ENCODE results near the gene CUX1.

Gene CUX1

GRCh38 chr7:102232611-102233286 is 415.3 kb downstream of the CUX1 start:
- DNase-seq = no peak

DNA sequence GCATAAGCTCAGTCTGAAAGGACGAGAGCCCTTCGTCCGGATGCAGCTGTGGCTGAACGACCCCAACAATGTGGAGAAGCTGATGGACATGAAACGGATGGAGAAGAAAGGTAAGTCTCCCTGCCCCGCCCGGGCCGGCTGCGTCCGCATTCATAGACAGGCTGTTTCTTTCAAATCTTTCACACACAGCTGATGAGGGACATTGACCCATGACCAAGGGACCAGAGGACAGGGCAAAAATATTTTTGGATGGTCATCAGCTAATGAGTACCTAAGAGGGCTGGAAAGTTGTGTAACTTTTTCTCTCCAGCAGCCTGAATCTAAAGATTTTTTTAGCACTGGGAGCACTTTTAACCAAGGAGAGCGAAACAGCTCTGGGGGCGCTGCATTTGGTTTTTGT is 416.7 kb downstream of the CUX1 start:
- DNase-seq = no peak

GRCh38 chr7:102234801-102235550 is 417.6 kb downstream of the CUX1 start:
- DNase-seq = no peak

GRCh38 chr7:102236102-102236501 is 418.7 kb downstream of the CUX1 start:
- DNase-seq = no peak

DNA sequence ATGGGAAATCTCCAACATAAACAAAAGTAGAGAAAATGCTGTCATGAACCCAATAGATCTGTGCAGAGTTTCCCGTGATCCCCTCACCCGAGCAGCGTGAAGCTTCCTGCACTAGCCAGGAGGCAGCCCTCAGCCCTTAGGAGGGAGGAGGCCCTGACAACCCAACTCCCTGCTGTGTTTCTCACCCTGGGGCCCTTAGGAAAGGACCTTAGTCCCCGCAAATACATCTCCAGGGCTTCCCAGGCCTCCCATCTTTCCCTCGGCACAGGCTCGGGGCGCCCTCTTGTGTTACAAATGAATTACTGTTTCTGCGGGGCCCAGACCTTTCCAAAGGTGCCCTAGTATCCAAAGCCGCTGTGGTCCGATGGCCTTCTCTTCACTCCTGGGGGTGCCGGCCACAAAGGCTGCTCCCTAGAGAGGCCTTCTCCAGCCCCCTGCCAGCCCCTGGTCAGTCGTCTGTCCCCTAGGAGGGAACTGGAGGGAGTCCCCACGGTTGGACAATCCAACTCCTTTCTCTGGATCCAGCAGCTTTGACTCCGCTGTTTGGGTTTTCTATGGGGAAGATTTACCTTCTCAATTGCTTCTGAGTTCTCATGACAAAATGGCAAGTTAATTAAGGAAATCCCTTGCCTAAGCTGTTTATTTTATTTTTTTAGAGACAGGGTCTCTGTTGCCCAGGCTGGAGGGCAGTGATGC is 419.3 kb downstream of the CUX1 start:
- DNase-seq = peak; percentile 72

GRCh38 chr7:102239206-102239820 is 421.9 kb downstream of the CUX1 start:
- no peak for DNase-seq

DNA sequence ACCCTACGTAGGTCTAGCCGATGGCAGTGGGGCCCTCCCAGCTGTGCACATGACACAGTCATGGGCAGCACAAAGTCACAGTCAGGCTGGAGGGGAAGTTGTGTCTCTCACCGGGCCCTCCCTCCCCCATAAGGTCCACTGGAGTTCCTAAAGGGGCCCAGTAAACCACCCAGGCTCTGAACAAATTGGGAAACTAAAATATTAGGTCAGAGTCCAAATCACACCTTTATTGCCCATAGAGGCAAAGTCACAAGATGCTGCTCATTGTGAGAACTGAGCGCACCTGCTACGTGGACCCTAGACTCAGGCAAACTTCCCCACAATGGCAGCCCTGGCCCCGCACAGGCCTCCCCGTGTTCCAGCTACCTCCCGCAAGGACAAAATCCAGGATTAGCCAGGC is 424.0 kb downstream of the CUX1 start:
- DNase-seq = no peak

GRCh38 chr7:102244601-102245000 is 427.2 kb downstream of the CUX1 start:
- DNase-seq = no peak

DNA sequence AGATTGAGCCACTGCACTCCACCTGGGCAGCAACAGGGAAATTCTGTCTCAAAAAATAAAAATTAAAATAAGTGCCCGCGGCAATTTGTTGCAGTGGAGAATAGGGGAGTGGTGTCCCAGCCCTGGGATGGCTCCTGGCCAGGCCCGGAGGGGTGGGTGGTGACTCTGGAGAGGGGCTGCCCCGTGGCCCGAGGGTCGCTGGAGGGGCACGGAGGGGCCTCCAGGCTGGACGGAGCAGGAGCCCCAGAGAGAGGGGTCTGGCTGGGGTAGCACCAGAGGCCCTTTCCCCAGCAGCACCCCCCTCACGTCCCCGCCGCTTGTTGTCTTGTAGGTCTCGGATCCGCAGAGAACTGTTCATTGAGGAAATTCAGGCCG is 430.6 kb downstream of the CUX1 start:
- no peak for DNase-seq

GRCh38 chr7:102248456-102249395 is 431.3 kb downstream of the CUX1 start:
- no peak for DNase-seq

- DNase-seq = no peak
Measured at GRCh38 chr7:102251531-102252365, 434.3 kb downstream of the CUX1 start.

DNA sequence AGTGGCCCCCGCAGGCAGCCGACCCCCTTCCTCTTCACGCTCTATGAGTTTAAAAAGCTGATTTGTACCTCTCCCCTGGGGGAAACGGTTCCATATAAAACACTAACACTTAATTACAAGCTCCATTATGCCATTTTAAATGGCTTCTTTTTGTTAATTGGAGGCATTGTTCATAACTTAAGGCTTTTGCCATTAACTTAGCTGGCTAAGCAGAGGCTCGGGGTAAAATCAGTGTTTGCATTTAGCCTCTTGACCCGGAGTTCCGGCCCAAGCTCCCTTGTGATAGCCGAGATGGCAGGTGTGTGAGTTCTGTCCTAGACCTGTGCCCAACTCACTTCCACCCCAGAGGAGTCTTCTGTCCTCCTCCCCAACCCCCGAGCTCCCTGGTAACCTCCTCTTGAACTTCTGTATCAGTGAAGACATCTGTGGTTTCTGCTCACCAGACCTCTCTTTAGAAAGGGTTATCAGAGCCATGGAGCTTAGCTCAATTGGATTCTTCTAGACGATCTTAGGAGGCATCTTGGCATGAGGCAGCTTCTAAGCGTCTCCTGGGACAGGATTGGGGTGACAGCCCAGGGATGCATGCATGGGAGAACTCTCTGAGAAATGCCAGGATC is 435.0 kb downstream of the CUX1 start:
- peak; percentile 78 for DNase-seq

DNA sequence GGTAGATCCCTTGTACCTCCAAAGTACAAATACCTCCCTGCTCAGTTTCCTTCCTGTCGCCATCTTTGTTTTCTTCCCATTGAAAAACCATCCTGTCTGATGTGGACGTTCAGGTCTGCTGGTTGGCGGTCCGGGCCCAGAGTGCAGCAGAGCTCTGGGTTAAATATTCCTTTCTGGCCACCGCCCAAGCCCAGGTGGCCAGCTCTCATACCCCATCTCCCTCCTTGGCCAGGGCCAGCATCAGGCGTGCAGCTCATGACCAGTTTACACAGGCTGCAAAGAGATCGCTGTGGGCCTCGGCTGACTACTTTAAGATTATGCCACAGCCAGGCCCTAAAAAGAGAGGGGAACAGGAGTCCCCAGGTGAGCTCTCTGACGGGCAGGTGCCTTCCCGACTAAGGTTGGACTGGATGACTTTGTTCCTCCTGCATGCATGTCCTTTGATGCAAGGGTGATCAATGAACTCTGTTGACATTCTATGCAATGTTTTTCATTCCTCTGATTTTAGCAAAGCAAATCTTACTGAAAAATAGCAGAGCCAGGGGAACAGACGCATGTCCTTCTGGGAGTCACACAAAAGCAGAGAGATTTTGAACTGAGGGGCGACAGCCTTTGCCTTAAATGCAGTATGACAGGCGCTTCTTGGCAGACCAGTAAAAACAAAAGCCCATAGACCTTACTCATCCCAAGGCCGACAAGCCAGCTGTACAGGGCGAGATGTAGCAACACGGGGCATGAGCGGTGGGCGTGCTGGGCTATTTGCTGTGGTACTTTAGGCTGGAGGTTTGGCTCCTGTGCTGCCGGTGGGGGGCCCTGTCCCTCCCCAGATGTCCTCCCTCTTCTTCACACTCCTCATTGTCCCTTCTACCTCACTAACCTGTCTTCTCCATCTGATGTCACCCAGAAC is 435.9 kb downstream of the CUX1 start:
- no peak for DNase-seq

- DNase-seq = no peak
Measured at GRCh38 chr7:102253973-102254370, 436.5 kb downstream of the CUX1 start.

DNA sequence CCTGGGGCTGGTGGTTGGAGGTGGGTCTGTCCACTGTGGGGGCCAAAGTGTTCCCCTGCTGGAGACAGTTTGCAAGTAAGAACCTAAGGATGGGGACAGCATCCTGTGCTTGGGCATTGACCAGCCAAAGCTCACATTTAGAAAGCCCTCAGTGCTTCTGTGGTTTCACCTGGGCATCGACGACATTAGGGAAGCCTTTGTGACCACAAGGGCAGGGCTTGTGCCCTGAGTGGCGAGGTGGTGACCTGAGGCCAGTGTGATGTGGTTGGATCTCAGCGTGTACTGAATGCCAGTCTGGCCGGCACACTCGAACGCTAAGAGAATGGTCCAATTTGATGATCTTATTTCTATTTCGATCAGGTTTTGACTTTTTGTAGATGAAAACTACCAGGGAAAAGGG is 437.1 kb downstream of the CUX1 start:
- DNase-seq = no peak

GRCh38 chr7:102255501-102255900 is 438.1 kb downstream of the CUX1 start:
- no peak for DNase-seq

DNA sequence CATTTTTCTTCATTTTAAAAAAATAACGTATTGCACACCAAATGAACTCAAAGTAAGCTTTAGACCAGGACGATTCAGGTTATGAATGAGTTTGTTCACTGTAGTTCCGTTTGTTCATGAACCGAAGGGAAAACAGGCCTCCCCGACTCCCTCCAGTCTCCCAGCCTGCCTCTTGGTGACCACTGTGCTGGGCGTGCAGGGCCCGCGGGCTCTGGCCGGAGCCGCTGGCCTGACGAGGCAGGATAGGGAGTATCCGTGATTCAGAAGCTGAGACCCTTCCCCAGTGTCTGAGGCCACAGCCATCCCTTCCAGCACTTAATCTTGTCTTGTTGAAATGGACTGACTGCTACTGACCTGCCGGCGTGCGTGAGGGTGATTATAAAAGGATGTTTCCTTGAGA is 438.5 kb downstream of the CUX1 start:
- no peak for DNase-seq

DNA sequence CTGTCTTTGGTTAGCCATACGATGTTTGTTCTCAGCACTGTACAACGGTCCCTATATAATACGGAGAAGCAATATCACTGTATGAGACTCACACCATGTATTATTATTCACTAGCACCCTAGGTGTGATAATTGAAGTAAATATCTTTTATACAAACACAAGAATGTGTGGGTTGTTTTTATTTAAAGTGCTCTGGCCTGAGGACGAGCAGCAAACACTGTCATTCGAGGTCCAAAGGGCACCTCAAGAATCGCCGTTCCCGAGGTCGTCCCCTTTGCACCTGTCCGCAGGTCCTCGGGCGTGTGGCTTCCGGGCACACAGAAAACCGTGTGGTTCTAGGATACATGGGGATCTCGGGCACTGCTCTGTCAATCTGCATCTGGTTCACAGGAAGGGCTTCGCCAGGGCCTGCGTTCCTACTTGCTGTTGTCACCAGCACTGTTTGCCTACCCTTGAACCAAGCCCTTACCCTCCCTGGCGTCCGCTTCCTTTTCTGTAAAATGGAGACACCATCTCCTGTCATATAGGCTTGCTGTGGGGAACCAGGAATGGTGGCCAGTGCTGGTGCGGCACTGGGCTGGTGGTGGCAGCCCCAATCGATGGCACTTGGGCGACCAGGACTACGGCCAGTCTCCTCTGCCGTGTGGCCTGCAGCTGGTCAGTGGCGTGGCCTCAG is 440.8 kb downstream of the CUX1 start:
- no peak for DNase-seq

- DNase-seq = no peak
Measured at GRCh38 chr7:102258749-102259107, 441.3 kb downstream of the CUX1 start.
